ENCODE measurements around the gene PLEKHA6.

DNA sequence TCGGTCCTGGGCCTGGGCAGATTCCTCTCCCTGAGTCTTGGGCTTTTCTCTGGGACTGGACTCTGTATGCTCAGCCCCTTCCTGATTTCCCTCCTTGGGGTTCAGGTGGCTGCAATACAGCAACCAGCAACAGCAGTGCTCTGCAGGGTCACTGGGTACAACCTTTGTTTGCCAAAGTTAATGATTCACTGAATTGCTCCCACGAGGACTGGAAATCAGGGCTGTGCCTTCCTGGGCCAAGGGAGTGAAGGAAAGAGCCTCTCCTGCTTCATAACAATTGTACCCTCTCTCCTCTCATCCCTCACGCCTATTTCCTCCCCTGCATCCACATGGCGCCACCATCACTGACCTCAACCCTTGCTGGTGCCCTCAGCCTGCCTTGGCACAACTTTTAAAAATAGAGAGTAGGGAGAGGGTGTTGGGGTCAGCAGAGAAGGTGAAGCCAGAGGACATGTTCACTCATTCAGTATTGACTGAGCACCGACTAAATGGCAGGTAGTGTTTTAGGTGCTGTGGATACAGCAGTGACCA is 93.2 kb downstream of the PLEKHA6 start:
- no peak for TF ChIP-seq CTCF (conservative IDR thresholded peaks at IDR 0.05)
- TF ChIP-seq ZFX (IDR thresholded peaks at IDR 0.05) = no peak
